Kidney (tissue), 14 donors: ENCODE data around the gene XAB2. TPM values are rescaled to one million over a fixed set of nuclear protein-coding genes. Genes with fewer than 3 reads are reported as not detected.

Experiments used
- DNase-seq, 5 donors: peaks; one replicate each; pipeline ENCODE4 v3.0.0-alpha.2; 2013 to 2020
- FAIRE-seq: peaks from 2 replicates; lab custom pipeline; 2012; peaks lifted over from hg19 to GRCh38; lab: Jason Lieb, UNC
- H3K27ac ChIP-seq, 2 donors: one replicate each; pipeline ENCODE4 v1.7.0; 2013; ENCODE audit warnings: low read depth in 2 of 2, low read length in 2 of 2, inconsistent platforms in 1 of 2
- H3K27me3 ChIP-seq: one replicate; pipeline ENCODE4 v1.7.1; 2013; ENCODE audit warnings: low read length, inconsistent platforms; ENCODE audit not compliant: control insufficient read depth, insufficient read depth
- H3K36me3 ChIP-seq, 3 donors: one replicate each; pipeline versions ENCODE4 v1.7.0 to v1.7.1; 2013; ENCODE audit warnings: low read length in 3 of 3, control low read depth in 1 of 3, inconsistent platforms in 1 of 3; ENCODE audit not compliant: insufficient read depth in 3 of 3, control insufficient read depth in 2 of 3
- H3K4me1 ChIP-seq, 3 donors: one replicate each; pipeline versions ENCODE4 v1.7.0 to v1.7.1; 2013; ENCODE audit warnings: low read length in 3 of 3, inconsistent platforms in 1 of 3, low read depth in 1 of 3; ENCODE audit not compliant: control insufficient read depth in 2 of 3, insufficient read depth in 2 of 3
- H3K4me3 ChIP-seq, 3 donors: one replicate each; pipeline versions ENCODE4 v1.7.0 to v1.8.1; 2013; ENCODE audit warnings: low read length in 3 of 3, control low read depth in 1 of 3, inconsistent platforms in 1 of 3
- H3K9ac ChIP-seq, 3 donors: one replicate each; pipeline versions ENCODE4 v1.7.0 to v1.7.1; 2013; ENCODE audit warnings: low read length in 3 of 3, control low read depth in 1 of 3, inconsistent platforms in 1 of 3
- H3K9me3 ChIP-seq, 3 donors: one replicate each; pipeline versions ENCODE4 v1.7.0 to v1.7.1; 2013; ENCODE audit warnings: low read length in 3 of 3, control low read depth in 1 of 3, inconsistent platforms in 1 of 3; ENCODE audit not compliant: control insufficient read depth in 2 of 3, insufficient read depth in 1 of 3
- CTCF ChIP-seq: IDR thresholded peaks from 3 replicates; pipeline ENCODE4 v1.5.1; 2012; ENCODE audit warnings: mild to moderate bottlenecking, moderate library complexity, borderline replicate concordance; ENCODE audit not compliant: insufficient read depth; ENCODE audit errors: extremely low read depth
- intact Hi-C: fragments of 100-400 bp; cut with DNase I; formaldehyde crosslinking; loops from one replicate; pipeline ENCODE4 v1.11.1; 2022
- polyA plus RNA-seq: library from polyadenylated mRNA; stranded (reverse); fragments of 350-450 nt; fragmentation: Illumina TruSeq; extraction: RNeasy Lipid Tissue Mini Kit (QIAGEN cat#74804); gene quantifications from one replicate; pipeline ENCODE4 v1.2.3, GENCODE V29; 2014; ENCODE audit warnings: low read depth, low replicate concordance; ENCODE audit not compliant: insufficient read depth
- total RNA-seq: library from RNA; stranded (reverse); fragmentation: NEBNext Ultra II Directional; extraction: Animal tissue kit (Norgen Biotek cat#: 25700); gene quantifications from one replicate; pipeline ENCODE4 v1.2.1, GENCODE V29; 2021
- donor health status: control.
- donor health status: control.
- donor health status: control.
- donor health status: control.
- donor health status: control.
- donor health status: DM: yes; HTN: yes; CAD: no.
- donor health status: Normal renal cell carcinoma (clear cell type).

The XAB2 gene
- total and polyA plus RNA-seq, 2 donors from 2014 or later, result 34.2 to 44.4 TPM

GRCh38 chr19:7676376-7676775 is 47.0 kb upstream of the XAB2 start:
- Histone ChIP-seq H3K4me3 (no peak overlapping the region), H3K4me1 (peaks cover 0 to 5% (median 0%) of the 10 kb centered on the region in 3 donors), H3K9ac (no peak overlapping the region), H3K36me3 (no peaks in the 10 kb centered on the region), H3K27ac (no peak overlapping the region), H3K27me3 (no peaks in the 10 kb centered on the region), H3K9me3 (peaks cover 0 to 4% (median 0%) of the 10 kb centered on the region in 3 donors)
- FAIRE-seq (no peak), DNase-seq (no peak)
- intact Hi-C loops, result no loop called here
- TF ChIP-seq CTCF, result no peak

- no peak overlapping the region for H3K9ac ChIP-seq
These were observed 45.0 kb upstream of the XAB2 start for GRCh38 chr19:7674010-7675005.

GRCh38 chr19:7672522-7672921 is 43.2 kb upstream of the XAB2 start:
- no peak for TF ChIP-seq CTCF
- Histone ChIP-seq H3K27me3 (peaks cover 2% of the 10 kb centered on the region), H3K4me3 (no peak overlapping the region), H3K4me1 (no peaks in the 10 kb centered on the region), H3K27ac (no peak overlapping the region), H3K9me3 (peaks cover 0 to 4% (median 0%) of the 10 kb centered on the region in 3 donors), H3K9ac (no peak overlapping the region), H3K36me3 (no peaks in the 10 kb centered on the region)
- DNase-seq (no peak), FAIRE-seq (no peak)
- intact Hi-C loops, result no loop called here

More at GRCh38 chr19:7674010-7675005, 45.0 kb upstream of the XAB2 start:
- TF ChIP-seq CTCF, result no peak
- H3K36me3 ChIP-seq, result no peaks in the 10 kb centered on the region
- FAIRE-seq, result no peak
- peaks cover 0 to 4% (median 0%) of the 10 kb centered on the region in 3 donors for H3K9me3 ChIP-seq
- peaks cover 0 to 2% (median 0%) of the 10 kb centered on the region in 3 donors for H3K4me1 ChIP-seq
- no peak overlapping the region for H3K4me3 ChIP-seq
- DNase-seq, result peak in 3 of 5 donors; percentile 33 to 45 (median 38)
- H3K27ac ChIP-seq, result no peak overlapping the region
- intact Hi-C loops, result no loop called here
- H3K27me3 ChIP-seq, result peaks cover 2% of the 10 kb centered on the region
